Measurements from ENCODE around the gene NXPH1.
"Not testable (repeated sequence)": the region's sequence is repeated elsewhere in the genome, so short reads cannot be mapped to it uniquely, and the experiment has no call there.

DNA sequence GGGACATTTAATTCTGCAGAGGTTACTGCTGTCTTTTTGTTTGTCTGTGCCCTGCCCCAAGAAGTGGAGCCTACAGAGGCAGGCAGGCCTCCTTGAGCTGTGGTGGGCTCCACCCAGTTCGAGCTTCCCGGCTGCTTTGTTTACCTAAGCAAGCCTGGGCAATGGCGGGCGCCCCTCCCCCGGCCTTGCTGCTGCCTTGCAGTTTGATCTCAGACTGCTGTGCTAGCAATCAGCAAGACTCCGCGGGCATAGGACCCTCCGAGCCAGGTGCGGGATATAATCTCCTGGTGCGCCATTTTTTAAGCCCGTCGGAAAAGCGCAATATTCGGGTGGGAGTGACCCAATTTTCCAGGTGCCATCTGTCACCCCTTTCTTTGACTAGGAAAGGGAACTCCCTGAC, 298.3 kb downstream of the NXPH1 start:
- TF ChIP-seq, protein P1, sequence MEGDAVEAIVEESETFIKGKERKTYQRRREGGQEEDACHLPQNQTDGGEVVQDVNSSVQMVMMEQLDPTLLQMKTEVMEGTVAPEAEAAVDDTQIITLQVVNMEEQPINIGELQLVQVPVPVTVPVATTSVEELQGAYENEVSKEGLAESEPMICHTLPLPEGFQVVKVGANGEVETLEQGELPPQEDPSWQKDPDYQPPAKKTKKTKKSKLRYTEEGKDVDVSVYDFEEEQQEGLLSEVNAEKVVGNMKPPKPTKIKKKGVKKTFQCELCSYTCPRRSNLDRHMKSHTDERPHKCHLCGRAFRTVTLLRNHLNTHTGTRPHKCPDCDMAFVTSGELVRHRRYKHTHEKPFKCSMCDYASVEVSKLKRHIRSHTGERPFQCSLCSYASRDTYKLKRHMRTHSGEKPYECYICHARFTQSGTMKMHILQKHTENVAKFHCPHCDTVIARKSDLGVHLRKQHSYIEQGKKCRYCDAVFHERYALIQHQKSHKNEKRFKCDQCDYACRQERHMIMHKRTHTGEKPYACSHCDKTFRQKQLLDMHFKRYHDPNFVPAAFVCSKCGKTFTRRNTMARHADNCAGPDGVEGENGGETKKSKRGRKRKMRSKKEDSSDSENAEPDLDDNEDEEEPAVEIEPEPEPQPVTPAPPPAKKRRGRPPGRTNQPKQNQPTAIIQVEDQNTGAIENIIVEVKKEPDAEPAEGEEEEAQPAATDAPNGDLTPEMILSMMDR (IDR thresholded peaks at IDR 0.05), result not testable (repeated sequence)
- not testable (repeated sequence) for TF ChIP-seq POLR2A (IDR thresholded peaks at IDR 0.05)

All from testis (tissue), 2 donors.